ENCODE measurements around the gene CDH4. TPM values are rescaled to one million over a fixed set of nuclear protein-coding genes. Genes with fewer than 3 reads are reported as not detected.

Gene CDH4
- total and polyA plus RNA-seq, 2 of the 13 experiments (the other 11 are each of a cell fraction or from before 2014, with no cell fraction given) = not detected

DNA sequence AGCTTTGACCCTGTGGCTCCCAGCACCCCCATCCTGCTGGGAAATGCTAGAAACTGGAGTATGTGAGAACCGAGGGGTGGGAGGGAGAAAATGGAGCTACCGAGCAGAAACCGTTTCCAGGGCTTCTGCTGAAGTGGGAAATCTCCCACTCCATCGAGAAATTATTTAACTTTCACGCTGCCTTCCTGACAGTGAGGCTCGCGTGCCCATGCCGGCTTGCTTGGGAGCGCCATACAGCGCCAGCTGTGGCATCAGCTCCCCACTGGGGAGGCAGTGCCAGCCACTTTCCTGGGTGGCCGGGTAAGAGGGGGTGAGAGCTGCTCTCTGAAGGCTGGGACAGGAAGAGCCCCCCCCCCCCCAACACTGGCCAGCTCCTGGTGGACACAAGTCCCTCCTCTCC is 544.7 kb downstream of the CDH4 start:
- H3K9me3 ChIP-seq (ENCODE audit: low read length) = no peaks in the 10 kb centered on the region
- intact Hi-C loops (cut with micrococcal nuclease; ENCODE audit: unreplicated experiment) = no loop called here
- FAIRE-seq (no peak), ATAC-seq (no peak), DNase-seq (ENCODE audit: low spot score) (no peak)
- no peak overlapping the region for H3K9ac ChIP-seq (ENCODE audit: insufficient read depth, low read depth, low read length)
- no peaks in the 10 kb centered on the region for H3K79me2 ChIP-seq (ENCODE audit: insufficient read depth, low read length)
- H2AFZ ChIP-seq (ENCODE audit: low read length) = no peak overlapping the region
- H3K27ac ChIP-seq (ENCODE audit: extremely low read length, insufficient read depth, low read length) = no peak overlapping the region
- CTCF ChIA-PET (ENCODE audit: low intra/inter-chr PET ratio, low total read pairs) = no interaction called here
- in situ Hi-C loops (cut with HindIII; ENCODE audit: extremely low pct_ligation_motif_present, low pct_unique_long_range_greater_than_20kb) = no loop called here
- H3K36me3 ChIP-seq (replicated peaks in 1 of 2; ENCODE audit: control insufficient read depth in 1 of 2, insufficient read depth in 2 of 2, low read length in 2 of 2) = no peaks in the 10 kb centered on the region
- POLR2A ChIA-PET = no interaction called here
- no peak overlapping the region for H3K4me3 ChIP-seq (replicated peaks in 1 of 3; ENCODE audit: insufficient read depth in 1 of 3, low read depth in 2 of 3, low read length in 3 of 3)
- no TSS peak for BruUV-seq (replicated peaks)
- H3K4me1 ChIP-seq (ENCODE audit: insufficient read depth, low read length) = no peaks in the 10 kb centered on the region
- H3K27me3 ChIP-seq (ENCODE audit: control insufficient read depth in 1 of 2, insufficient read depth in 2 of 2, low read length in 2 of 2) = peaks cover 17 to 50% of the 10 kb centered on the region in 2 experiments; a peak in 4 of 5 replicates
- 28% methylated on average over 11 of the region's 11 CpGs for WGBS (ENCODE audit: low lambda C conversion rate)
- peaks cover 2% of the 10 kb centered on the region; the same call in 1 of the 2 replicates for H4K20me1 ChIP-seq (ENCODE audit: insufficient read depth, low read length)
- H3K4me2 ChIP-seq (ENCODE audit: low read depth, low read length) = no peak overlapping the region
- TF ChIP-seq NFE2 (CRISPR knock-in tag; IDR thresholded peaks at IDR 0.05) (no peak), DPF2 (CRISPR knock-in tag; IDR thresholded peaks at IDR 0.05; ENCODE audit: borderline replicate concordance, low read depth) (no peak), HNF4G (IDR thresholded peaks at IDR 0.05; ENCODE audit: borderline replicate concordance, low read depth, low read length) (no peak), HNF4G (CRISPR knock-in tag; IDR thresholded peaks at IDR 0.05; ENCODE audit: borderline replicate concordance, low read depth) (no peak), SP4 (CRISPR knock-in tag; IDR thresholded peaks at IDR 0.05) (no peak), NFATC3 (CRISPR knock-in tag; IDR thresholded peaks at IDR 0.05) (no peak), SALL2 (CRISPR knock-in tag; IDR thresholded peaks at IDR 0.05) (no peak), ELF4 (CRISPR knock-in tag; IDR thresholded peaks at IDR 0.05; ENCODE audit: borderline replicate concordance) (no peak), NPAS2 (CRISPR knock-in tag; IDR thresholded peaks at IDR 0.05; ENCODE audit: borderline replicate concordance) (no peak), ZNF382 (CRISPR knock-in tag; IDR thresholded peaks at IDR 0.05; ENCODE audit: borderline replicate concordance) (no peak), ZNF720 (CRISPR knock-in tag; IDR thresholded peaks at IDR 0.05) (no peak), MZF1 (CRISPR knock-in tag; IDR thresholded peaks at IDR 0.05; ENCODE audit: borderline replicate concordance) (no peak), BORCS8-MEF2B (CRISPR knock-in tag; IDR thresholded peaks at IDR 0.05) (no peak), EEA1 (CRISPR knock-in tag; IDR thresholded peaks at IDR 0.05; ENCODE audit: borderline replicate concordance) (no peak), ZNF256 (CRISPR knock-in tag; conservative IDR thresholded peaks at IDR 0.05) (no peak), ZNF646 (CRISPR knock-in tag; IDR thresholded peaks at IDR 0.05) (no peak)
- TF ChIP-seq, protein P1, sequence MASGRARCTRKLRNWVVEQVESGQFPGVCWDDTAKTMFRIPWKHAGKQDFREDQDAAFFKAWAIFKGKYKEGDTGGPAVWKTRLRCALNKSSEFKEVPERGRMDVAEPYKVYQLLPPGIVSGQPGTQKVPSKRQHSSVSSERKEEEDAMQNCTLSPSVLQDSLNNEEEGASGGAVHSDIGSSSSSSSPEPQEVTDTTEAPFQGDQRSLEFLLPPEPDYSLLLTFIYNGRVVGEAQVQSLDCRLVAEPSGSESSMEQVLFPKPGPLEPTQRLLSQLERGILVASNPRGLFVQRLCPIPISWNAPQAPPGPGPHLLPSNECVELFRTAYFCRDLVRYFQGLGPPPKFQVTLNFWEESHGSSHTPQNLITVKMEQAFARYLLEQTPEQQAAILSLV (CRISPR knock-in tag; IDR thresholded peaks at IDR 0.05; ENCODE audit: borderline replicate concordance) = no peak

Measured in HepG2 (cell line).